GM19193 (cell line): ENCODE results near the gene TERT.

Source experiments
- POLR2A ChIP-seq: IDR thresholded peaks from 4 replicates; pipeline ENCODE4 v1.6.1; 2011; ENCODE audit not compliant: insufficient read depth, insufficient read length; ENCODE audit errors: extremely low read depth

TERT gene

GRCh38 chr5:1332461-1333001 lies 37.7 kb upstream of the TERT start:
- TF ChIP-seq POLR2A = no peak

GRCh38 chr5:1331861-1332405 lies 37.1 kb upstream of the TERT start:
- no peak for TF ChIP-seq POLR2A

- TF ChIP-seq POLR2A = no peak
These were observed 36.3 kb upstream of the TERT start for GRCh38 chr5:1330847-1331831.

- no peak for TF ChIP-seq POLR2A
These were observed 35.4 kb upstream of the TERT start for GRCh38 chr5:1330146-1330846.

GRCh38 chr5:1329111-1329579 lies 34.3 kb upstream of the TERT start:
- TF ChIP-seq POLR2A = no peak

- no peak for TF ChIP-seq POLR2A
These were observed 31.1 kb upstream of the TERT start for GRCh38 chr5:1325870-1326531.

GRCh38 chr5:1325191-1325741 lies 30.4 kb upstream of the TERT start:
- no peak for TF ChIP-seq POLR2A

GRCh38 chr5:1324719-1325190 lies 29.9 kb upstream of the TERT start:
- TF ChIP-seq POLR2A = no peak

GRCh38 chr5:1324301-1324700 lies 29.4 kb upstream of the TERT start:
- no peak for TF ChIP-seq POLR2A

- no peak for TF ChIP-seq POLR2A
These were observed 28.9 kb upstream of the TERT start for GRCh38 chr5:1323803-1324173.

- TF ChIP-seq POLR2A = no peak
These were observed 28.3 kb upstream of the TERT start for GRCh38 chr5:1322955-1323802.

- no peak for TF ChIP-seq POLR2A
These were observed 27.4 kb upstream of the TERT start for GRCh38 chr5:1322036-1322900.
